NCI-H226 (cell line): Measurements from ENCODE around the gene ZAP70.

Source experiments
- DNase-seq: peaks from one replicate; pipeline ENCODE4 v3.0.0-alpha.2; 2015

ZAP70 gene

DNA sequence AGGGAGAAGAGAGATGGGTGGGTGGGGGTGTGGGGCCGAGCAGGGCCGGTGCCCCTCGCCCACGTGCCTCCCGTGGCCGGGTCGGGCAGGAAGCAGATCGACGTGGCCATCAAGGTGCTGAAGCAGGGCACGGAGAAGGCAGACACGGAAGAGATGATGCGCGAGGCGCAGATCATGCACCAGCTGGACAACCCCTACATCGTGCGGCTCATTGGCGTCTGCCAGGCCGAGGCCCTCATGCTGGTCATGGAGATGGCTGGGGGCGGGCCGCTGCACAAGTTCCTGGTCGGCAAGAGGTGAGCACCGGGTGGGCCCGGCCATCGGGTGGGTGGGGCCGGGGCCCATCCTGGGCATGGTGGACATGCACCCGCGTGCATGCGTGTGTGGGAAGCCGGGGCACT, 21.8 kb downstream of the ZAP70 start:
- no peak for DNase-seq

DNA sequence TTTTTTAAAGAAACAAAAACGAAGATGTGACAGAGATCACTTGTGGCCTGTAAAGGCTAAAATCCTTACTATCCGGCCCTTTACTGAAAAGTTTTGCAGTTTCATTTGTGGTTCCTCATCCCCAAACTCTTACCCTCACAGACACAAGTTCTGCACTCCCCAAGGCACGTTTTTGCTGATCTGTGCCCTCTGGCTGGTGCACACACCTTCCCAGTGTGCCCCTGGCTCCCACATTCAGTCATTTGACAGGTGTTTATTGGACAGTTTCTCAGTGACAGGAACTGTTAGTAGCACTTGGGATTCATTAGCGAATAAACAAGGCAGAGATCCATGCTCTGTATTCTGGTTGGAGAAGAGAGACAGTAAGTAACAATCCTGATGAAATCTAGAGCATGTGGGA, 22.8 kb downstream of the ZAP70 start:
- no peak for DNase-seq

DNA sequence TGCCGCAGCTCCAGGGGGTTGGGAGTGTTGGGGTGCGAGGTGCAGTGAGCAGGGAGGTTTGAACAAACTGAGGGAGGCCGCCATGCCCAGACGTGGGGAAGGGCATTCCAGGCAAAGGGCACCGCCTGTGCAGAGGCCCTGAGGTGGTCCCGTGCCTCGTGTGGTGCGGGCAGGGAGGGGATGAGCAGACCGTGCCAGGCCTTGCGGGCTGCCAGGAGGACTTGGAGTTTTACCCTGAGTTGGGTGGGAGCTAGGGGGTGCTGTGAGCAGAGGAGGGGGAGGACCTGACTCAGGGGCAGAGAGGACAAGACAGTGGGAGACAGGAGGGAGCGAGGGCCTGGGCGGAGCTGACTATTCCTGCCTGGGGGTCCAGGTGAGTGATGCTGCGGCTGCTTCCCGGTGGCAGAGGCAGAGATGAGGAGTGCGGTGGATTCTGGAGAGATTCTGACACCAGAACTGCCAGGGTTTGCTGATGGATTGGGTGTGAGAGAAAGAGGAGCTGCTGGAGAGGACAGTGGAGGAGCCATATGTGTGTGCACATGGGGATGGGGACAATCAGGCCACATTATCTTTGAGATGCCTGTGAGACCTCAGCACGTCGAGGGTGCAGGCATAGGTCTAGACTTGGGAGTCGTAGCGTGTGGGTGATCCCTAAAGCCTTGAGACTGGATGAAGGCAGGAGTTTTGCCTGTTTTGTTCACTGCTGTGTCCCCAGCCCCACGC, 23.4 kb downstream of the ZAP70 start:
- DNase-seq: no peak

DNA sequence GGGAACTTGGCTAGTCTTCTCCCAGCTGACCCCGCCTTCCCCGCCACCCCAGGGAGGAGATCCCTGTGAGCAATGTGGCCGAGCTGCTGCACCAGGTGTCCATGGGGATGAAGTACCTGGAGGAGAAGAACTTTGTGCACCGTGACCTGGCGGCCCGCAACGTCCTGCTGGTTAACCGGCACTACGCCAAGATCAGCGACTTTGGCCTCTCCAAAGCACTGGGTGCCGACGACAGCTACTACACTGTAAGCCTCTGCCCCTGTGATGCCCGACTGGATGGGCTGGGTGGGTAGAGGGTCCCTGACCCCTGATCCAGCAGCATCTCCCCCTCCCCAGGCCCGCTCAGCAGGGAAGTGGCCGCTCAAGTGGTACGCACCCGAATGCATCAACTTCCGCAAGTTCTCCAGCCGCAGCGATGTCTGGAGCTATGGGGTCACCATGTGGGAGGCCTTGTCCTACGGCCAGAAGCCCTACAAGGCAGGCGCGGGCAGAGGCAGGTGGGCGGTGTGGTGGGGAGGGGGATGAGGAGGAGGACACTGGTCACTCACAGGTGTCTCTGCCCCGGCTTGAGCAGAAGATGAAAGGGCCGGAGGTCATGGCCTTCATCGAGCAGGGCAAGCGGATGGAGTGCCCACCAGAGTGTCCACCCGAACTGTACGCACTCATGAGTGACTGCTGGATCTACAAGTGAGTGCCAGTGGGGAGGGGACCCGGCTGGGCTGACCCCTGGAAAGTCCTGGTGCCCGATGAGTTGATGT, 24.2 kb downstream of the ZAP70 start:
- no peak for DNase-seq

DNA sequence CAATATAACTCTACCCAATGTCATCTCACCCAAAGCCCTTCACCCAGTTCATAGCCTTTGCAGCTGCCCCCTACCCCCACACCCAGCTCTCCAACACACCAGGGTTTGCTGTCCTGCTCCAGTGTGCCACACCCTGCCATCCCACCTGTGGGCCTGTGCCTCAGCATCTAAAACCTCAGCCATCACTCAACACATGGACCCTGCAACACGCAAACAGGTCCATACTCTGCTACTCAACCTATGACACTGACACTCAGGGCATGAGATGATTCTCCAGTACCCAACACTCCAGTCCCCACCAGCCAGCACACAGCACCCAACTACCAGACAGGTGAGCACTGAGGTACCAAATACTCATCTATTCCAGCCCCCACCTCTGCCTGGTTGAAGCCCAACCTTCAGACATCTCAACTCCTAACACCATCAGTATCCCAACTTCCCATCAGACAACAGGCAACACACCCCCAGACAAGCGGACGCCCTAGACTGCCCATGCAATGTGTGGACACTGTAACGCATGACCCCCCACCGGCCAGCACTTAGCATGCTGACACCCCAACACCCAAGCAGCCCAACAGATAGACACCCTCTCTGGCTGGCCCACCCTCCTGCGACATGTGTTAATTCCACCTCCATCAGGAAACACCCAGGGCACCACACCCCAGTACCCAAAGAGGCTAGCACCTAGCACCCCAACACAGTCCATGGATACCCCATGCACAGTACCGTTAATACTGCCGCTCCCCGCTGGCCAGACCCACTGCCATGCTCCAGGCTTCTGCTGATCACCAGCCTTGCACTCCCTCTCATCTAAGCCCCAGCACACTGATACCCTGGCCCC, 25.0 kb downstream of the ZAP70 start:
- no peak for DNase-seq

DNA sequence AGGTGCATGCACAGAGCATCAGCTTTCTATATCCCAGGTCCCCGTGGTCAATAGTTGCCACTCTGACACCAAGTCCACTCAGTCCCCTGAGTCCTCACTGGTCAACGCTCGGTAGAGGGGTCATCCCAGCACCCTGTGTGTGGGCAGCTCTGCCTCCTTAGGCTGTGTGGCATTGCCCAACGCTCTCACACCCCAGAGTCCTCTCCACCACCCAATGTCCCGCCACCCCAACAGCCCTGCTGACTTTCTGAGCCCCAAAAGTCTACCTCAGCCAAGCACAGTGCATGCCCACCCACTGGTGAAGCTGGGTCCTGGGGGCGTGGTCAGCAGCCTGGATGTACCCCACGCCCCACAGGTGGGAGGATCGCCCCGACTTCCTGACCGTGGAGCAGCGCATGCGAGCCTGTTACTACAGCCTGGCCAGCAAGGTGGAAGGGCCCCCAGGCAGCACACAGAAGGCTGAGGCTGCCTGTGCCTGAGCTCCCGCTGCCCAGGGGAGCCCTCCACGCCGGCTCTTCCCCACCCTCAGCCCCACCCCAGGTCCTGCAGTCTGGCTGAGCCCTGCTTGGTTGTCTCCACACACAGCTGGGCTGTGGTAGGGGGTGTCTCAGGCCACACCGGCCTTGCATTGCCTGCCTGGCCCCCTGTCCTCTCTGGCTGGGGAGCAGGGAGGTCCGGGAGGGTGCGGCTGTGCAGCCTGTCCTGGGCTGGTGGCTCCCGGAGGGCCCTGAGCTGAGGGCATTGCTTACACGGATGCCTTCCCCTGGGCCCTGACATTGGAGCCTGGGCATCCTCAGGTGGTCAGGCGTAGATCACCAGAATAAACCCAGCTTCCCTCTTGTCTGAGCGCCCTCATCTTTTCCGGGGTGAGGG, 25.9 kb downstream of the ZAP70 start:
- no peak for DNase-seq

DNA sequence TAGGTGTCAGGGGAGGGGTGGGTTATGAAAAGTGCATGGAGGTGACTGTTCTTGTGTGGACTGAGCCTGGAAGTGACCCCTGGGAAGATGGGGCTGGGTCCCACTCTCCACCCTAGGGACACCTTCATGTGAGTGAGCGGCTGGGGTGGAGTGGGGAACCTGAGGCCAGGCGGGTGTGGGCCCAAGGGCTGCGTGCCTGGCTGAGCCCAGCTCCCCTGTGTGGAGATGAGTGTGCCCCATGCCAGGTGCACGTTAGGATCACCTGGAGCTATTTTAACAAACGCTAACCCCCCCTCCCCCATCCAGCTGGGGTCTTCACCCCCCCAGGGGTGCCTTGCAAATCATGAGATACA, 26.5 kb downstream of the ZAP70 start:
- no peak for DNase-seq

DNA sequence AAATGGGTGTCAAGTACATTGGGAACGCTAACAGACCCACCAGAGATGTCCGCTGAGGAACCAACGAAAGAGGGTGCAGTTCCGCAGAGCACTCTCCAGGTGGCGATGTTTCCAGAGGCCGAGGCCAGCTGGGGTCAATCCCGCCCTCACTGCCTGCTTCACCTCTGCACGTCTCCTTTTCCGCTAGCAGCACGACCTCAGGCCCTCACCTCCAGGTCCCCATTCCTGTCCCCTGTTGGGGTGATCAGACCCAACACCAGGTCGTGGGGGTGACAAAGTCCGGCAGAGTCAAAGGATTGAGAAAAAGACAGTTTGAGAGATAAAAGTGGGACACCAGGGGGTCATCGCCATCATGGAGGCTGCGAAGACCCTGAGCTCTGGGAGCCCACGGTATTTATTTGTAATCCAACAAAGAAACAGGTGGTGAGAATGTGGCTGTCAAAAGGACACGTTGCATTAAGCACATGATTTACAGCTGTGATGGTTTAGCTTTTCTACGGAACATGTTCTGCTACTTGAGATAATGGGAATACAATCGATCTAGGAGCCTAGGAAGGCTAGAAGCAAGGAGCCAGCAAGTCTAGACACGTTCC, 27.3 kb downstream of the ZAP70 start:
- no peak for DNase-seq

DNA sequence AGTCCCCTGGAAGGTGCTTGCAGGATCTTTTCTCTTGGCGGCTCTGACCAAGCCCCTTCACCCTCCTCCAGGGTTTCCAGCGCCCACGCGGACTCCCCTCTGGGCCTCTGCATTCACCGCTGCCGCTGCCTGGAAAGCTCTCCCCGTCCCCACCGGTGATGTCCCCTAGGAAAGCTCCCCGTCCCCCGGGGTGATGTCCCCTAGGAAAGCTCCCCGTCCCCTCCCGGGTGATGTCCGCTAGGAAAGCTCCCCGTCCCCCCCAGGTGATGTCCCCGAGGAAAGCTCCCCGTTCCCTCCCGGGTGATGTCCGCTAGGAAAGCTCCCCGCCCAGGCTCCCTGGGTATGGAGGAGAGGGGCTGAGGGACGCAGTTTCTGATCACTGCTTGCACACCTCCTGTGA, 27.9 kb downstream of the ZAP70 start:
- DNase-seq: no peak

DNA sequence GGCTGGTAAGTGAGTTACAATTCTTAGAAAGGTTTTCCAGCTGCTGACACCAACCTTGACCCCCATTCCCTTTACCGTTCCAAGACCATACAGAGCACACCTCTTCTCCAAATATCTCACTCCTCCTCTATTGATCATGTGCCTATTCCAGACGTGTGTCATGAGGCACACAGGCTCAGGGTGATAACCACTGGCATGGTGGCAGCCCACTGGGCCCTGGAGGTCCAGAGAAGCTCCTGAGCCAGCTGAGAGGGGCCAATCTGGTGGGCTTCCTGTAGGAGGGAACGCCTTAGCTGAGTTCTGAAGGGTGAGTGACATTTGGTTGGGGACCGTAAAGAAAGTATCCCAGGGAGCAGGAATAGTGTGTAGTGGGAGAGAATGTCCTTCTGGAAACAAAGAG, 28.3 kb downstream of the ZAP70 start:
- DNase-seq: no peak

DNA sequence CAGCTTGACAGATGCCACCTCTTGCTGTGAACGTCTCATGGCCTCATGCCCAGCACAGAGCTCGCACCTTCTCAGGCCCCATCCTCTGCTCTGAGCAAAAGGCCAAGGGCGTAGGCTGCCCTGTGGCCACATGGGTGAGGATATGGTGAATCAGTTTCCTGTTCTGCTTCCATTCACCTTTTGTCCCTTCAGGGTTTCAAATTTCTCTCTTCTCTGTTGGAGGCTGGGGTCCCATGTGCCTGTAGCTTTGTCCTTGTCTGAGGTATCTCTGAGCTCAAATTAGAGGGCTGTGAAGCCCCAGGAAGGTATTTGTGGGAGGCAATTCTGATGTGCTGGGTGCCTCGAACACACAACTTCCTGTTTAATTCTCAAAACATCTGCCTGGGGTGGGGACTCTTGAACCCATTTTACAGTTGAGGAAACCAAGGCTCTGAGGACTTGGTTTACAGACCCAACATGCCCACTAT, 29.0 kb downstream of the ZAP70 start:
- no peak for DNase-seq

DNA sequence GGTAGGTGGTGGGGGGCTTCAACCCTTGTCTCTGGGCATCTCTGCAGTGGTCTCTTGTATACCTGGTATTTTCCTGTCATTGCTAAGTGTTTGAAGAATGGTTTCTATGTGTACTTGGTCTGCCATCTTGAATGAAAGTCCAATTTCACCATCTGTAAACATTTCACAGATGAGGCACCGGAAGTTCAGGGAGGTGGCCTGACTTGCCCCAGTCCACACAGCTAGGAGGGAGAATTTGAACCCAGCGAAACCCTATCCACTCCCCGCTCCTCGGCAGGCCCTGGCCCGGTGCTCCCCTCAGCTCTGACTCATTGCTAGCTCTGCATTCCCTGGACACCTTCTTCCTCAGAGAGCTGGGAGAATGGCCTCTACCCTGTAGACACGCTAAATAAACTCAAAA, 30.5 kb downstream of the ZAP70 start:
- no peak for DNase-seq

DNA sequence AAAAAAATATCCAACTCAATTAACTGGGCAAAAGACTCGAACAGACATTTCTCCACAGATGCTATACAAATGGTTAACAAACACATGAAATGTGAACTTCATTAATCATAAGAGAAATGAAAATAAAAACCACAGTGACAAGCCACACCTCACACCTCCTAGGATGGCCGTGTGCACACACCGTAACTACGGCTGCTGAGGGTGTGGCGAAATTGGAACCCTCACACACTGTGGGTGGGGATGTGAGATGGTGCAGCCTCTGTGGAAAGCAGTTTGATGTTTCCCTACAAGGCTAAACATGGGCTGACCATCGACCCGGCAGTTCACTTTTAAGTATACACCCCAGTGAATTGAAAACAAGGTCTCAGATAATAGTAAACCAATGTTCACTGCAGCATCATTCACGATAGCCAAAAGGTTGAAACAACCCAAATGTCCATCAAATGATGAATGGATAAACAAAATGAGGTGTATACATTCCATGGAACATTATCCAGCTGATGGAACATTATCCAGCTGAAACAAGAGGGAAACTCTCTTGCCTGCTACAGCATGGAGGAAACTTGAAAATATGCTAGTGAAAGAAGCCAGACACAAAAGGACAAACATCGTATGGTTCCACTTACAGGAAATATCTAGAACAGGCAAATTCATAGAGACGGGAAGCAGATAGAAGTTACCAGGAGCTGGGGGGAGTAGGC, 32.2 kb downstream of the ZAP70 start:
- no peak for DNase-seq

DNA sequence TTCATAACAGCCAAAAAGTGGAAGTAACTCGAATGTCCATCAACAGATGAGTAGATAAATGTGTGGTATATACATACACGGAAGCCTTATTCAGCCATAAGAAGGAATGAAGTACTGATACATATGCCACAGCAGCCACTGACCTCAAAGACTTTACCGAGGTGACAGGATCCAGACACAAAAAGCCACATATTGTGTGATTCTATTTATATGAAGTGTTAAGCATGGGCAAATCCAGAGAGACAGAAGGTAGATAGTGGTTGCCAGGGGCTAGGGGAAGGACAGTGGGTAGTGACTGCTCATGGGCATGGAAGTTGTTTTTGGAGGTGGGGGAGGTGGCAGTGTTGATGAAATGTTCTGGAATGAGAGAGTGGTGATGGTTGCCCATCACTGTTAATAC, 33.9 kb downstream of the ZAP70 start:
- DNase-seq: no peak

DNA sequence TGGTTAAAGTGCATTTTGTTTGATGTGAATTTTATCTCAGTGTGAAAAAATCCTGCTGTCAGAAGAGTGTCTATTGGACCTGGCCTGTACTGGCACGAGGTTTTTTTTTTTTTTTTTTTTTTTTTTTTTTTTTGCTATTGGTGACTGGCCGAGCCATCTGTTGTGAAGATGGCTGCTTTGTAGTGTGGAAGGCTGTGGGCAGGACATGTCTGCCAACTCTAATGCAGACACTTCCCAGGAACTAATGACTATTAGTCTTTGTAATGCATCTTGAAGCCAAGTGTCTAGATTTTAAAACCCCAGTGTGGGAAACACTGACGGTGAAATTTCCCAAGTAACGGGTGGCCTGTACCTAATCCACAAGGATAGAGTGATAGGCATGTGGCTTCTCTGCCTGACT, 34.3 kb downstream of the ZAP70 start:
- no peak for DNase-seq

DNA sequence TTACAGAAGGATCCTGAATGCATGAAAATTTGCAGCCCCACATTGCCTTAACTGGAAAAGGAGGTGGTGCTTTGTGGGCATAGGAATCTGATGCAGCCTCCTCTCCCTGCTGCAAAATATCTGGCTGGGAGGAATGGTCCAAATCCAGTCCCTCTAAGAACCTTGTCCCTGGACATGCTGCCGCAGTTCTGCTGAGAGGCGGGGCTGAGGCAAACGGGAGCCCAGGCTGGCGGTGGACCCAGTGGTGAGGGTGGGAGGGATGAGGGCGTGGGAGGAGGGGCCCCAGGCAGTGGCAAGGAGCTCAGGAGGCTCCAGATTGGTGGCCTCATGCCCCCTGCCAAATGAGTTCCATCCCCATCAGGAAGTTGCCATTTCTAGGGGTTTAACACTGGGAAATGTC, 36.2 kb downstream of the ZAP70 start:
- no peak for DNase-seq

DNA sequence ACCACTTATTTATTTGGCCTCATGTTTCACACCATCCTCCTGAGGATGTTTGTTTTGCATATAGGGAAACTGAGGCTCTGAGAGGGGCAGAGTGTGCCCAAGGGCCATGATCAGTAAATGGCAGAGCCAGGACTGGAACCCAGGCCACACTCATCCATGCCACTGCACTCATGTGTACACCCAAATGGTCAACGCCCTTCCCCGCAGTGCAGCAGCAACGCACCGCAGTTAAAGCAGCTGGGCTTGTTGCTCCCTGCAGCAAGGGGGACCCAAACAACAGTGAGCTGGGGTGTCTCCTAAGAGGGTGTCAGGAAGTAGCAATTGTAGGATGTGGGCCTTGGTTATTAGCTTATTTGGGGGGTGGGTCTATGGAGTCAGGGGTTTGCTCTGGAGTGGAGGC, 36.6 kb downstream of the ZAP70 start:
- no peak for DNase-seq

DNA sequence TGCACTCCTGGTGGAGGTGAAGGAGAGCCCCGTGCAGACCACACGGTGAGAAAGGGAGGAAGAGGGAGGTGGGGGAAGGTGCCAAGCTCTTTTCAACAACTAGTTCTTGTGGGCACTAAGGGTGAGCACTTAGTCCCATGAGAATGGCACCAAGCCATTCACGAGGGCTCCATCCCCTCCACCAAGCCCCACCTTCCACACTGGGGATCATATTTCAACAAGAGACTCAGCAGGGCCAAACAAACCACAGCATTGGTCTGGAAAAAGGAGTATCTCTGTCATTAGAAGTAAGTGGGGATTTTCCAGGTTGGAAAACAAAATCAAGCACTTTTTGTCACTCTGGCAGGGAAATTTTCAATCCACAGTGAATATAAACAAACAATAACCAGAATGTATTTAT, 38.4 kb downstream of the ZAP70 start:
- DNase-seq: no peak

DNA sequence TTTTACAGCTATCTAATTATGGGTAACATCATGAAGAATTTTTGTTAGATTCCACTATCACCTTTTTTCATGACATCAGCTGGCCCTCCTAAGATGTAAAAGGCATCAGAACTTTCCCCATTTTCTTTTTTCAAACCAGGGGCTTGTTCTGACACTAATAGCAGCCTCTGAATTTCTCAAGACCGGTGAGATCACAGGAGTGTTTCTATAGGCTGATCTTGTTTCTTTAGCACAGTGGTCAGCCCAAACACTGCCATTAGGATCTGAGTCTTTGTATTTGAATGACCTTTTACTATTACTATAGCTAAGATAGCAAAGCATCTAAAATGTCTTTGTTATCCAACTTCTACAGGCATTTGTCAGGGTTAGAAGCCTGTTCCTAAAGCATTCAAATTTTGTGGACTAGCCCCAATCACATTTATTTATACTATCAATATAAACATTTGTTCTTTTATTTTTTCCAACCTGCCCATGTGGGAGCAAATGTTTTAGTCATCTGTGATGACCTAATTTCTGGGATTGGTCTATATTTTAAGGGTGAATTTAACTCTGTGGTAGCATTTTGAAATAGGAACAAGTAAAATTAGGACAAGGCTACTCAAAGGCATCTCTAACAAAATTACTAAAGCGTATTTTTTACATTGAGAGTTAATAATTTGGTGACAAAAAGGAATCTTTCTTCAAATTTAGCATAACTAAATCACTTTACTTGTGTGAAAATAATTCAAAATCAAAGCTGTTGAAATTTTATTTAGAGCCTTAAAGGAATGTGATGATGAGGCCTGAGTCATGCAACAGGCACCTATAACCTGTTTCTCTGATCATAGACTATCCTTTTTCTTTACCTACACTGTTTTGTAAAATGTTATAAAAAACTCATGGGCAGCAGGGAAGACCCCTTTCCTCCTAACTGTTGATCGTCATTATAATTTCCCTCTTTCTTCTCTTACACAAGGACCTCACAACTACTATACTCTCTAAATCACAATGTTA, 39.3 kb downstream of the ZAP70 start:
- no peak for DNase-seq

DNA sequence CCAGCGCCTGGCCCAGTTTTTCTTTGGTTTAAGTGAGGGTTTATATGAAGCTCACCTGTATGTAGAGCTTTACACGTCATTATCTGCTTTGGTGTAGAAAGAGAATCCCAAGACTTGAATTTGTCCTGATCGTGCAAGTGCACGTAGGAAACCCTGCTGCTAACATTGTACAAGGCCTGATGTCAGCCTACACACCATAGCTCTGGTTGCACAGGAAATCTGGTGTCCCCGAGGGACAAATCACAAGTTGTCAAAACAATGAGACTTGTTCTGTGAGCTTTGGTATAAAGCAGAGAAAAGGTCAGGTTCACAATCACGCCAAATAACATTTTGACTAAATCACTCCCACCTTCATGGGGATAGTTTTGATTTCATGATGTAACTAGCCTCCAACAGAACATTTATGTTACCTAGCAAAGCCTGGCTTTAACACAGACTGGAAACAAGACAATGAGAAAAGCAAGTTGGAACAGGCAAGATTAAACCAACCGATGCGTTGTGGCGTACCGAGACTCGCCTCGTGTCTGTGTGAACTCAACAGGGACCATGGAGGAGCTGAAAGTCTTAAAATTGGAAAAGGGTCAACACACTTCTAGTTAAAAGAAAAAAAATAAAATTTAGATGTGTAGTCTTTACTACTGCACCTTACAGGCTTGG, 41.4 kb downstream of the ZAP70 start:
- no peak for DNase-seq
